Stimulated activated naive CD8-positive, alpha-beta T cell treated with anti-CD3 and anti-CD28 coated beads, Interleukin-15, amount 100 ng/mL, for 72 hours (primary cell): Measurements from ENCODE around the gene OR2T5.
"Not testable (repeated sequence)": the region's sequence is repeated elsewhere in the genome, so short reads cannot be mapped to it uniquely, and the experiment has no call there.

Experiments
- ATAC-seq: fragments of 150-1000 bp; cut with Tn5 transposase; 2 replicates; pipeline ENCODE4 v1.10.0; 2021; ENCODE audit warnings: mild to moderate bottlenecking, moderate library complexity
- DNase-seq, 2 donors: peaks; one replicate each; pipeline ENCODE4 v3.0.0; 2021 to 2022
- H3K27ac Mint-ChIP-seq, 2 donors: one replicate each; pipeline ENCODE4 v1.8.0; 2022; ENCODE audit warnings: mild to moderate bottlenecking in 2 of 2, mixed read lengths in 2 of 2, moderate library complexity in 2 of 2
- H3K27me3 Mint-ChIP-seq: one replicate; pipeline ENCODE4 v1.8.0; 2022; ENCODE audit warnings: mixed read lengths
- H3K4me1 Mint-ChIP-seq: one replicate; pipeline ENCODE4 v1.8.0; 2022; ENCODE audit warnings: mild to moderate bottlenecking, mixed read lengths
- H3K4me3 Mint-ChIP-seq, 2 donors: one replicate each; pipeline ENCODE4 v1.8.0; 2022; ENCODE audit warnings: mild to moderate bottlenecking in 2 of 2, mixed read lengths in 2 of 2, moderate library complexity in 1 of 2
- H3K9me3 Mint-ChIP-seq, 2 donors: one replicate each; pipeline ENCODE4 v1.8.0; 2022; ENCODE audit warnings: mixed read lengths in 2 of 2

The OR2T5 gene, protein sequence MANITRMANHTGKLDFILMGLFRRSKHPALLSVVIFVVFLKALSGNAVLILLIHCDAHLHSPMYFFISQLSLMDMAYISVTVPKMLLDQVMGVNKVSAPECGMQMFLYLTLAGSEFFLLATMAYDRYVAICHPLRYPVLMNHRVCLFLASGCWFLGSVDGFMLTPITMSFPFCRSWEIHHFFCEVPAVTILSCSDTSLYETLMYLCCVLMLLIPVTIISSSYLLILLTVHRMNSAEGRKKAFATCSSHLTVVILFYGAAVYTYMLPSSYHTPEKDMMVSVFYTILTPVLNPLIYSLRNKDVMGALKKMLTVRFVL

DNA sequence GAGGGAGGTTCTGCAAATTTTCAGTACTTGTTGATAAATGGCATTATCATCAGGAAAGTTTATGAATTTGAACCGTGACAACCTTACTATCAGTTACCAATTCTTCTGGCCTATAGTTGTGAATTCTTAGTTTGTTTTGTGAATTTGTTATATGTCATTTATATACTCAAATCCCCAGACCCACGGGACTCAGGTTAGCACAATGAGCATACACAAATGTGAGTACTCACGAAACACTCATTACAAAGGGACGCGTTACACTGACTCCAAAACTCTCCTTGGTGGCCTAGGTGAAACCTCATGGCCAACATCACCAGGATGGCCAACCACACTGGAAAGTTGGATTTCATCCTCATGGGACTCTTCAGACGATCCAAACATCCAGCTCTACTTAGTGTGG, at the start of gene OR2T5:
OR2T5 (plus strand) TSS at position 301 of the 400 bp plus-strand sequence; CDS start at position 301, 0 bp downstream.
- not testable (repeated sequence) for DNase-seq, H3K4me3 Mint-ChIP-seq, ATAC-seq, H3K9me3 Mint-ChIP-seq, H3K27me3 Mint-ChIP-seq, H3K4me1 Mint-ChIP-seq, H3K27ac Mint-ChIP-seq

DNA sequence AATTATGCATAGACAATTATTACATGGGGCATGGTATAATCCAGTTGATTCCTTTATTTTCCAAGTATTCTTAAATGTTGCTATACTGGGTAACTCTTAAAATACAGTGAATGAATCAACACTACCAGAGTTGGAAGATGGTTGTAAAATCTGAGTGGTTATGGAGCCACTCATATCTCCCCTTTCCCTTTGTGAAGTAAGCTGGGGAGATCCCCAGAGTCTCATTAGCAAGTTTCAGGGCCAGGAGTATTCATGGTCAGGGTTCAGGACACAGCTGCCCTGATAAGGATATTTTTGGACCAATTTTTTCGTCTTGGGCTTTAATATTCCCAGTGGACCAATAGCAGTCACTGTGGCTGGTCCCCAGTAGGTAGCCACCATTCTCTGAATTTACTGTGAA, 49.7 kb upstream of the OR2T5 start:
- not testable (repeated sequence) for H3K27me3 Mint-ChIP-seq, DNase-seq, H3K4me3 Mint-ChIP-seq, ATAC-seq, H3K4me1 Mint-ChIP-seq, H3K27ac Mint-ChIP-seq, H3K9me3 Mint-ChIP-seq

DNA sequence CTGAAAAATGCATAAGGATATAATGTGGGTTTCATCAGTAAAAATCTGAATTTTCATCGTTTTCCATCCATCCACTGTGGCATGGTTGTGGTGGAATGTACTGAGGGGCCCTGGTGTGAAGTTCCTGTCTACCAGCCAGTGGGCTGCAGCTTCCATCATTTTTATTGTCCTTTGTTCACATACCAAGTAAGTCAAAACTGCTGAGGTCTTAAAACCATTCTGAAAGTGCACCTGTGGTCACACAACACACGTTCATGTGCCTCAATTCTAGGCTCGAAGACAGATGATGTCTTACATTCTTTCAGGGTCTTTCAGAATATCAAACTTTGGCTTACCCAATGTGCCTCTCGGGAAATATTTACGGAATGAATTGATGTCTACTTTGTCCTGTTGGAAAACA, 49.1 kb upstream of the OR2T5 start:
- DNase-seq, H3K4me3 Mint-ChIP-seq, H3K27ac Mint-ChIP-seq, H3K4me1 Mint-ChIP-seq, H3K27me3 Mint-ChIP-seq, ATAC-seq, H3K9me3 Mint-ChIP-seq: not testable (repeated sequence)

DNA sequence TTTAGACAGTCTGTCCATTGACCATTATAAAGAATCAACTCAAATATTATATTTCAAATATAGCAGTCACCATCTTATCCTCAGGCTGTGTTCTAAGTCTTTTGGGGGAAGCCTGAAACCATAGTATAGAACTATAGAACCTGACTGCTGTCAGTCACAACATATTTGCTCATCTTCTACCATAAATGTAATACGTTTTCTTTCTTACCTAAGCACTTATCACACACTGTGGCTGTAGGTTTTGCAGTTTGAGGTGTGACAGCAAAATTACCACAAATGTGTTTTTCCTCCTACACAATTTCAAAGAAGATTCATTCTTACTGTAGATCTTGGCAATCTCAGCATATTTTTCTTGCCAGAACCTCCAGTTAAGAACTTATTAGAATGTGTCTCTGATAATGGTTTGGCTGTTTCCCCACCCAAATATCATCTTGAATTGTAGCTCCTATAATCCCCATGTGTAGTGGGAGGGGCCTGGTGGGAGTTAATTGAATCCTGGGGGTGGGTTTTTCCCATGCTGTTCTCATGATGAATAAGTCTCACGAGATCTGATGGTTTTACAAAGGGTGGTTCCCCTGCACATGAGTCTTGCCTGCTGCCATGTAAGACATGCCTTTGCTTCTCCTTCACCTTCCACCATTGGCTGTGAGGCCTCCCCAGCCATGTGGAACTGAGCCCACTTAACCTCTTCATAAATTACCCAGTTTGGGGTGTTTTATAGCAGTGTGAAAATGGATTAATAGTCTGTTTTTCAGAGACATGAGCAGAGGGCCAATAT, 45.7 kb upstream of the OR2T5 start:
- ATAC-seq, result peak; percentile 45
- H3K27ac Mint-ChIP-seq, result not testable (repeated sequence)

DNA sequence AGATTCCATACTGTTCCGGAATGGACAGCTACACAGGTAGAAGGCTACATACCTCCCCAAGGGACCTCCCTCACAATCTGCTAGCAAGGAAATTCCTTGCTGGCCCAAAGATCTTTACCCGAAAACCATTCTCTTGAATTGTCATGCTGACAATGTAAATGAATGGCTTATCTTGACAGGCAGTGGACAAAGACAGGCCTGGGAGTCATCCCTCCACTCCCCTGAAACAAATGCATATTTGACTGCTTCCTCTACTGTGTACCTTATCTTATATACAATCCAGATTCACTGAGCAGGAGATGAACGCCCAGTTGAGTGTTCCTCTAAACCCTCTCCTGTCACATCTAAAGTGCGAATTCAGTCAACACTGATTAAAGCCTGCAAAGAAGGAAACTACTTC, 43.8 kb upstream of the OR2T5 start:
- not testable (repeated sequence) for DNase-seq, H3K4me3 Mint-ChIP-seq, H3K27me3 Mint-ChIP-seq, H3K4me1 Mint-ChIP-seq, H3K9me3 Mint-ChIP-seq, H3K27ac Mint-ChIP-seq, ATAC-seq

More for the DNA sequence above, 45.7 kb upstream of the OR2T5 start:
- H3K27me3 Mint-ChIP-seq, H3K4me1 Mint-ChIP-seq, H3K4me3 Mint-ChIP-seq, DNase-seq, H3K9me3 Mint-ChIP-seq: not testable (repeated sequence)

DNA sequence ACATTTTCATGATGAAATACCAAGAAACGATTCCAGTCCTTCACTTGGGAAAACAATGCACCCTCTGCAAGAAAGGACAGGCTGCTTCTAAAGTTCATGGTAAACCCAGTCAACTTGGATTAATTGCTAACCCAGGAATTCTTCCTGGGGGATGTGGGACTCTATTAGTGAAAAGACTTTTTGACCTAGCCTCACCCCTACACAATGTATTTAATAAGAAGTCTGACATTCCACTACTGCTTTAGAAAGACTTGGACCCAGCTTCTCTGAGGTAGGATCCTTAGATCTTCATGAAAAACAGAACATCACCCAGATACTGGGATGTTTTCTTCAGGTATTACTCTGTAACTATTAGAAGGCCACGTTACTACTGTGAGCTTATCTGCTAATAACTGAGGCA, 43.0 kb upstream of the OR2T5 start, which contains the start of gene OR2T2:
OR2T2 (plus strand) TSS at position 239 of the 400 bp plus-strand sequence. CDS start 7,161 bp downstream, outside the sequence.
- H3K4me3 Mint-ChIP-seq, ATAC-seq, H3K9me3 Mint-ChIP-seq, H3K27me3 Mint-ChIP-seq, H3K4me1 Mint-ChIP-seq, H3K27ac Mint-ChIP-seq, DNase-seq: not testable (repeated sequence)

DNA sequence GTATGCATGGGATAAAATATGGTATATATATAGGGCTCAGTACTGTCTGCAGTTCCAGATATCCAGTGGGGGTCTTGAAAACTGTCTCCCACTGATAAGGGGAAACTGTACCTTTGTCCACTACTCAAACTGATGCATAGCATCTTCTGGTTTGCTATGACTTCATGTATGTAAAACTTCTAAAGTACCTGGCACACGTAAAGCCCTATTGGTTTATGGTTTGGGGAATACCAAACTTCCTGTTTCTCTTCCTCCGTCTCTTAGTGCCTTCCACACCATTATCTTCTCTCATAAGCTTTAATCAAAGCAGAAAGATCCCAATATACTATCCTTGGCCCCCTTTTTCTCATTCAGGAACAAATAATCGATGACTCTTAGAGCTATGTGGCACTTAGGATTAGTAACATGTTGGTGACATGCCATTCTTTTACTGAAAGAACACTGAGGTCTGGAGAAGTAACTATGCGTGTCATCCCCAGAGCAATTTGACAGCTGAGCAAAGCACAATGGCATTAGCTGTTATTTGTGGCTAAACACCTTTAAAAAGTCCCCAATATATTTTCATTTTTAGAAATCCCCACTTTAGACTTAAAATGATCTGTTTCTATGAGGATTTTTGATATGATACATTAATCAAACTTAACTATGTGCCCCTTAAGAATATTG, 39.8 kb upstream of the OR2T5 start:
- DNase-seq, H3K9me3 Mint-ChIP-seq, H3K4me3 Mint-ChIP-seq, H3K27me3 Mint-ChIP-seq, H3K27ac Mint-ChIP-seq, H3K4me1 Mint-ChIP-seq: not testable (repeated sequence)
- peak; percentile 70 for ATAC-seq

DNA sequence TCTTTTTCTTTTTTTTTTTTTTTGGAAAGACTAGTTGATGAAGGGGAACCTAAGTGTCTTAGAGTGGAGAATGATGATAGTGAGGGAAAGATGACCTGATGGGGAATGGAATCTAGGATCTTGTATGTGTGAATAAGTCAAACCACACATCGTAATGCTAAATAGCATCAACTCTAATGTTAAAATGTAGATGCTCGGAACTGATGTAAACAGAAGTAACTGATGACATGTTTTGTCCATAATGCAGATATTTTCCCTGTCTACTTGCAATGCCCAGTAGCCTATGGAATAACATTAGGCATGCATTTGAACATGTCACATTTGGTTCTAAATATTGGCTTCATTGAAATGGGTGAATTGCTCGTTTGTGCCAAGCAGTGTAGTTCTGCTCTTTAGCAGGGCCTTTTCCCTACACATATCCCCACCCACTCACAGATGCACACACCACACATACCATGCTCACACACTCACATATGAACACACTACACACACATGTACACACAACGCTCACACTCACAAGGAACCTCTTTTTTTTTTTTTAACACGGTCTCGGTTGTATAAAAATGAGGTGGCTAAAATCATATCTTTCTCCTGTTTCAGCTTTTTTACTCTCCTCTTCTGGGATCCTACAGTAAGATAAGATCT, 38.4 kb upstream of the OR2T5 start:
- H3K9me3 Mint-ChIP-seq, H3K27me3 Mint-ChIP-seq, H3K27ac Mint-ChIP-seq, ATAC-seq, H3K4me1 Mint-ChIP-seq, DNase-seq, H3K4me3 Mint-ChIP-seq: not testable (repeated sequence)

DNA sequence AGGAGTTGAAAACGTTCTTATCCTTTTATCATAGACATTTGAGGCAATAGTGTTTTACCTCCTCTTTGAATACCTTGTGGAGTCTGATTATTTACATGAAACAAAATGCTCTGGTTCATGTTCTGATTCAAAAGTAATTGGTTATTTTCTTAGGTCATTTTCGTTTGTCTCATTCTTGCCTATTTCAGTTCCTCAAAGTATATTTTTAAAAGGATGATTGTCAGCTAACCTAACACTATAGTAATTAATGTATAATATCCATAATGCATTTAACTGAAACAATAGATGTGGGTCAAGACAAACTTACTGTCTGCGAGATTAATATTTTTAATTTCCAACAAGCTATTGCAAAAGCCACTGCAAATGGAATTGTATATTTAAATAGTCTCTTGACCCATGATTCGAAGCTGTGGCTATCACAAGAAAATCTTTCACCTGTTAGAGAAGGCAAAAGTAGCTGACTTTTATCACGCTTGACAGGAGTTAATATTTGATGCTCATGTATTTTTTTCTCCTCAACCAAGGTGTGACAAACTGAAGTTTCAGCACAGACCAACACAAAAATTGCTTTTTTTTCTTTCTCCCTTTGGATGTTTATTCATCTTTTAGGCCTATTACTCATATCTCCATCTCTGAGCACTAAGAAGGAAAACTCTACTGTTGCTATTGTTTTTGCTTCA, 37.8 kb upstream of the OR2T5 start:
- not testable (repeated sequence) for H3K4me1 Mint-ChIP-seq, H3K9me3 Mint-ChIP-seq, H3K27ac Mint-ChIP-seq, H3K27me3 Mint-ChIP-seq, H3K4me3 Mint-ChIP-seq, DNase-seq, ATAC-seq

DNA sequence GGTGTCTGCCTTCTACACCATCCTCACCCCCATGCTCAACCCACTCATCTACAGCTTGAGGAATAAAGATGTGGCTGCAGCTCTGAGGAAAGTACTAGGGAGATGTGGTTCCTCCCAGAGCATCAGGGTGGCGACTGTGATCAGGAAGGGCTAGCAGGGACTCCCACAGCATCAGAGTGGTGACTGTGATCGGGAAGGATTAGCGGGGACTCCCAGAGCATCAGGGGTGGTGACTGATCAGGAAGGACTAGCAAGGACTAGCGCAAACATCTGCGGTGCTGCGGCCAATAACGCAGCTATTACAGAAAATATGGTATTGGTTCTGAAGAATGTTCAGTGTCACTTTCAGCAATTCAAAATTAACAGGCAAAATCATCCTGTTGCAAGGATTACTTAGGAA, 34.8 kb upstream of the OR2T5 start:
- not testable (repeated sequence) for H3K27ac Mint-ChIP-seq, DNase-seq, H3K4me1 Mint-ChIP-seq, ATAC-seq, H3K9me3 Mint-ChIP-seq, H3K27me3 Mint-ChIP-seq, H3K4me3 Mint-ChIP-seq

DNA sequence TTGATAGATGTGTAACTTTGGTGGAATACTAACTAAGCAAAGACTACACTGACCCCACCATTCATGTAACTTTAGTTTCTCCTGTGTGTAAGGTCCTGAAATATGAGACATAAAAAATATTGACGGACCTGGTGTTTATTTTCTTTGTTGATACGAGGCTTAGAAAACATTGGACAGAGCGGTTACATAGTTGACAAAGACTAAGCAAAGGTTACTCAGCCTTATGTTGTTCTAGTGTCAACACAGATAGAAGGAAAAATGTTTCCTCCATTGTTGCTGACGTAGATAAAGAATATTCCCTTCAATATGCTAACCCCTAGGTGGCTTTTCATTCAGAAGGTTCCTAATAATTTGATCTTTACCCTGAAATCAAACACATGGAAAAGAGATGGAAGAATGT, 33.3 kb upstream of the OR2T5 start:
- H3K27me3 Mint-ChIP-seq, ATAC-seq, H3K9me3 Mint-ChIP-seq, DNase-seq, H3K27ac Mint-ChIP-seq, H3K4me1 Mint-ChIP-seq, H3K4me3 Mint-ChIP-seq: not testable (repeated sequence)

DNA sequence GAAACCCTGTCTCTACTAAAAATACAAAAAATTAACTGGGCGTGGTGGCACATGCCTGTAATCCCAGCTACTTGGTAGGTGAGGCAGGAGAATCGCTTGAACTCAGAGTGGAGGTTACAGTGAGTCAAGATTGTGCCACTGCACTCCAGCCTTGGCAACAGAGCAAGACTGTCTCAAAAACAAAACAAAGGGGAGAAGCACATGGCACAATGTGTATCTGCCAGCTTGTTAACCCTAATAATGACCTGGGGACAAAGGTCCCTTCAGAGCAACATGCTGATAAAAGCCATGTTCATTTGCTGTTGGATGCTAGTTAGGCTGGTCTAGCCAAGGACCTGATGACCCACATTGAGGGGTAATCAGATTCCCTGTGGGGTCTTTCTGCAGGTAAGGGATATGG, 31.8 kb upstream of the OR2T5 start:
- not testable (repeated sequence) for H3K9me3 Mint-ChIP-seq, ATAC-seq, H3K27me3 Mint-ChIP-seq, H3K4me1 Mint-ChIP-seq, H3K27ac Mint-ChIP-seq, H3K4me3 Mint-ChIP-seq, DNase-seq

DNA sequence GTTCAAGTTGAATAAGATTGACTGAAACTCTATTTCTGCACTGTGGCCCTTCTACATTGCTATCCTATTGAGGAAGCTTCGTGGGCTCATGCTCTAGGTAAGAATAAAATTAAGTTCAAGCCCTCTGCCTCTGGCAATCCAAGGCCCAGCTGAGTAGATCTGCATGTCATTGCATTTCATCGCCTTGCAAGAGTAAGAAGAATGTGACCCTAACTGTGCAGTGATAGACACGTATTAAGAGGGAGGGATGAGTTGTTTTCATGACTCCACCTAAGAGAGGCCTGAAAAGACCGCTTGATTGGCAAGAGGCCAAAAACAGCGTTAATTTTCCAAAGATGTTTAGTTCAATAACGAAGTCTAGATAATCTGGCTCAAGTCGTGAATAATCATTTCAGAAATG, 29.3 kb upstream of the OR2T5 start:
- not testable (repeated sequence) for H3K27ac Mint-ChIP-seq, H3K27me3 Mint-ChIP-seq, H3K4me3 Mint-ChIP-seq, H3K4me1 Mint-ChIP-seq, ATAC-seq, DNase-seq
- H3K9me3 Mint-ChIP-seq, result peaks cover 14 to 22% of the 10 kb centered on the region in 2 donors

DNA sequence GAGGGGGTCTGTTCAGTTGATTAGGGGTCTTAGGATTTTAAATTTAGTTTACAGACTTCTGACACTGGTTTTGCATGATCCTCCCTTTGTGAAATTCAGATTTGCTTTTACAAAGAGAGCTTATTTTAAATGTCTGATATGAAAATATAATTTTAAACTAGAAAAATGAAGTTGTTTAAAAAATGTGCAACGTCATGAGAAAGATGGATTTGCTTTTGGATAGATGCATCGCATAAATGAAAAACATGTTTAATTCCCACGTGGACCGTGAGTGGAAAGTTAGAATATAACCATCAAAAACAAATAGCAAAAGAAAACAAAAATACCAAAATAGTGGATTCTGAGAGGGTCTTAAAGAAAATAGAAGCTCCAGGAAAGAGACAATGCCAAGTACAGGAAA, 17.2 kb upstream of the OR2T5 start:
- peaks cover 12 to 15% of the 10 kb centered on the region in 2 donors for H3K9me3 Mint-ChIP-seq
- ATAC-seq (no peak), DNase-seq (no peak)
- no peaks in the 10 kb centered on the region for H3K27me3 Mint-ChIP-seq
- H3K4me3 Mint-ChIP-seq, result no peak overlapping the region
- H3K27ac Mint-ChIP-seq, result no peak overlapping the region
- no peaks in the 10 kb centered on the region for H3K4me1 Mint-ChIP-seq

DNA sequence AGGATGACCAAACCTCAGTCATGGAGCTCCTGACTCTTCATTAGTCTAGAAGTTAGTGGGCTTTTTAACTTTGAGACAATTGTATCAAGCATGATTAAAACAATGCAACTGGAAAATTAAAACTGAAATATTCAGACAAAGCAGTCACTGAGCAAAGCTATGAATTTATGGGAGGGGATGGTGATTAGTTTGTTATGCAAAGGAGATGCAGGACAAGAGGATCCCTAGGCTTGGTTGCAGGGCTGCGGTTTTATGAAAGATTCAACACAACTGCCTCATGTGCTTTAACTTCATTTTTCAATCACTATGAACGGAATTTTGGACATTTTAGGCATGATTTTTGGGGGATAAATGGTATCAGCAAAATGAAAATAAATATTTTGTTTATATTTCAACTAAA, 16.3 kb upstream of the OR2T5 start:
- not testable (repeated sequence) for H3K27me3 Mint-ChIP-seq, H3K4me3 Mint-ChIP-seq, ATAC-seq, H3K27ac Mint-ChIP-seq, DNase-seq, H3K4me1 Mint-ChIP-seq
- H3K9me3 Mint-ChIP-seq, result peaks cover 12 to 15% of the 10 kb centered on the region in 2 donors
